Muscle layer of duodenum (tissue), 2 donors: ENCODE data around the gene UGT1A5.

ENCODE experiments used
- H3K27ac ChIP-seq: one replicate; pipeline ENCODE4 v1.7.0; 2013; ENCODE audit warnings: mild to moderate bottlenecking, low read length
- H3K27me3 ChIP-seq: one replicate; pipeline ENCODE4 v1.7.0; 2013; ENCODE audit warnings: low read depth, mild to moderate bottlenecking, control low read depth, low read length
- H3K36me3 ChIP-seq, 2 donors: one replicate each; pipeline ENCODE4 v1.7.0; 2013; ENCODE audit warnings: low read length in 2 of 2, control low read depth in 1 of 2, mild to moderate bottlenecking in 1 of 2; ENCODE audit not compliant: insufficient read depth in 2 of 2, control insufficient read depth in 1 of 2
- H3K4me1 ChIP-seq, 2 donors: one replicate each; pipeline ENCODE4 v1.7.0; 2013; ENCODE audit warnings: low read length in 2 of 2, mild to moderate bottlenecking in 2 of 2, control low read depth in 1 of 2, moderate library complexity in 1 of 2; ENCODE audit not compliant: insufficient read depth in 2 of 2, control insufficient read depth in 1 of 2
- H3K4me3 ChIP-seq, 2 donors: one replicate each; pipeline ENCODE4 v1.7.0; 2013; ENCODE audit warnings: low read length in 2 of 2, low read depth in 1 of 2, mild to moderate bottlenecking in 1 of 2
- H3K9me3 ChIP-seq, 2 donors: one replicate each; pipeline ENCODE4 v1.7.0; 2013; ENCODE audit warnings: low read length in 2 of 2, control low read depth in 1 of 2, mild to moderate bottlenecking in 1 of 2; ENCODE audit not compliant: control insufficient read depth in 1 of 2
- donor health status: healthy.

UGT1A5 gene

GRCh38 chr2:233681521-233682099 is 31.1 kb upstream of the UGT1A5 start, which contains the start of gene UGT1A7:
UGT1A7 (plus strand) TSS chr2:233681901; CDS start chr2:233681938, 37 bp downstream.
- no peaks in the 10 kb centered on the region for H3K9me3 ChIP-seq

GRCh38 chr2:233684640-233685039 is 28.1 kb upstream of the UGT1A5 start:
- no peak overlapping the region for H3K27ac ChIP-seq
- H3K27me3 ChIP-seq: no peaks in the 10 kb centered on the region
- H3K36me3 ChIP-seq: no peaks in the 10 kb centered on the region
- H3K9me3 ChIP-seq: no peaks in the 10 kb centered on the region
- no peaks in the 10 kb centered on the region for H3K4me1 ChIP-seq
- no peak overlapping the region for H3K4me3 ChIP-seq

More at GRCh38 chr2:233681521-233682099, 31.1 kb upstream of the UGT1A5 start, which contains the start of gene UGT1A7:
- no peaks in the 10 kb centered on the region for H3K27me3 ChIP-seq
- no peaks in the 10 kb centered on the region for H3K36me3 ChIP-seq
- H3K4me1 ChIP-seq: no peaks in the 10 kb centered on the region
- no peak within 1 kb of the TSS for H3K4me3 ChIP-seq
- H3K27ac ChIP-seq: no peak within 1 kb of the TSS

- Histone ChIP-seq H3K27me3 (no peaks in the 10 kb centered on the region), H3K4me1 (no peaks in the 10 kb centered on the region), H3K4me3 (no peak overlapping the region)
These were observed 25.8 kb upstream of the UGT1A5 start for GRCh38 chr2:233686928-233687327.

GRCh38 chr2:233688341-233688740 is 24.4 kb upstream of the UGT1A5 start:
- Histone ChIP-seq H3K4me3 (no peak overlapping the region), H3K4me1 (no peaks in the 10 kb centered on the region), H3K27me3 (no peaks in the 10 kb centered on the region), H3K36me3 (no peaks in the 10 kb centered on the region), H3K9me3 (no peaks in the 10 kb centered on the region), H3K27ac (no peak overlapping the region)

More at GRCh38 chr2:233686928-233687327, 25.8 kb upstream of the UGT1A5 start:
- no peaks in the 10 kb centered on the region for H3K9me3 ChIP-seq
- no peak overlapping the region for H3K27ac ChIP-seq
- H3K36me3 ChIP-seq: no peaks in the 10 kb centered on the region

GRCh38 chr2:233689031-233689430 is 23.7 kb upstream of the UGT1A5 start:
- no peaks in the 10 kb centered on the region for H3K4me1 ChIP-seq

GRCh38 chr2:233689501-233689900 is 23.2 kb upstream of the UGT1A5 start:
- H3K4me1 ChIP-seq: no peaks in the 10 kb centered on the region

More at GRCh38 chr2:233689031-233689430, 23.7 kb upstream of the UGT1A5 start:
- H3K4me3 ChIP-seq: no peak overlapping the region
- no peaks in the 10 kb centered on the region for H3K36me3 ChIP-seq
- no peaks in the 10 kb centered on the region for H3K9me3 ChIP-seq
- no peak overlapping the region for H3K27ac ChIP-seq
- H3K27me3 ChIP-seq: no peaks in the 10 kb centered on the region

GRCh38 chr2:233690444-233690843 is 22.3 kb upstream of the UGT1A5 start:
- Histone ChIP-seq H3K27me3 (no peaks in the 10 kb centered on the region), H3K4me1 (no peaks in the 10 kb centered on the region), H3K27ac (no peak overlapping the region), H3K9me3 (no peaks in the 10 kb centered on the region), H3K4me3 (no peak overlapping the region), H3K36me3 (no peaks in the 10 kb centered on the region)

More at GRCh38 chr2:233689501-233689900, 23.2 kb upstream of the UGT1A5 start:
- H3K27ac ChIP-seq: no peak overlapping the region
- no peaks in the 10 kb centered on the region for H3K36me3 ChIP-seq
- H3K9me3 ChIP-seq: no peaks in the 10 kb centered on the region
- H3K27me3 ChIP-seq: no peaks in the 10 kb centered on the region
- no peak overlapping the region for H3K4me3 ChIP-seq

GRCh38 chr2:233691443-233692433 is 21.0 kb upstream of the UGT1A5 start:
- H3K27ac ChIP-seq: no peak overlapping the region

GRCh38 chr2:233692648-233693047 is 20.1 kb upstream of the UGT1A5 start, which contains the start of gene UGT1A6:
UGT1A6 (plus strand) TSS chr2:233692890; CDS start chr2:233693005, 115 bp downstream.
- H3K9me3 ChIP-seq: no peaks in the 10 kb centered on the region
- no peaks in the 10 kb centered on the region for H3K4me1 ChIP-seq
- H3K27me3 ChIP-seq: no peaks in the 10 kb centered on the region
- peak within 1 kb of the TSS; percentile 7 for H3K27ac ChIP-seq
- H3K36me3 ChIP-seq: no peaks in the 10 kb centered on the region
- peak within 1 kb of the TSS in 1 of 2 donors; percentile 17 for H3K4me3 ChIP-seq

More at GRCh38 chr2:233691443-233692433, 21.0 kb upstream of the UGT1A5 start:
- Histone ChIP-seq H3K9me3 (no peaks in the 10 kb centered on the region), H3K27me3 (no peaks in the 10 kb centered on the region), H3K4me1 (no peaks in the 10 kb centered on the region), H3K36me3 (no peaks in the 10 kb centered on the region), H3K4me3 (no peak overlapping the region)

- H3K27me3 ChIP-seq: no peaks in the 10 kb centered on the region
- no peaks in the 10 kb centered on the region for H3K36me3 ChIP-seq
- H3K4me1 ChIP-seq: no peaks in the 10 kb centered on the region
- H3K4me3 ChIP-seq: no peak overlapping the region
- H3K27ac ChIP-seq: no peak overlapping the region
- H3K9me3 ChIP-seq: no peaks in the 10 kb centered on the region
These were observed 18.7 kb upstream of the UGT1A5 start for GRCh38 chr2:233693963-233694362.

GRCh38 chr2:233698740-233699139 is 14.0 kb upstream of the UGT1A5 start:
- Histone ChIP-seq H3K27me3 (no peaks in the 10 kb centered on the region), H3K9me3 (peaks cover 0 to 6% of the 10 kb centered on the region in 2 donors), H3K27ac (no peak overlapping the region), H3K36me3 (no peaks in the 10 kb centered on the region), H3K4me3 (no peak overlapping the region), H3K4me1 (no peaks in the 10 kb centered on the region)
